Kidney glomerular epithelial cell (primary cell): ENCODE results near the gene LIPI.
"Not testable (repeated sequence)": the region's sequence is repeated elsewhere in the genome, so short reads cannot be mapped to it uniquely, and the experiment has no call there.

Experiments used
- DNase-seq: peaks from one replicate; lab custom pipeline; 2025; lab: John Stamatoyannopoulos, UW

The LIPI gene

GRCh38 chr21:14116080-14116481 lies 94.7 kb downstream of the LIPI start:
- DNase-seq = no peak

GRCh38 chr21:14115646-14116045 lies 95.1 kb downstream of the LIPI start:
- DNase-seq = no peak

- DNase-seq = no peak
Observed at GRCh38 chr21:14114251-14114650, 96.5 kb downstream of the LIPI start.

GRCh38 chr21:14104564-14104963 lies 106.2 kb downstream of the LIPI start:
- DNase-seq = not testable (repeated sequence)

GRCh38 chr21:14099570-14099969 lies 111.2 kb downstream of the LIPI start:
- no peak for DNase-seq

GRCh38 chr21:14097881-14098499 lies 112.8 kb downstream of the LIPI start:
- no peak for DNase-seq

- no peak for DNase-seq
Observed at GRCh38 chr21:14096577-14096976, 114.2 kb downstream of the LIPI start.

- DNase-seq = no peak
Observed at GRCh38 chr21:14096172-14096571, 114.6 kb downstream of the LIPI start.

- DNase-seq = no peak
Observed at GRCh38 chr21:14095056-14095455, 115.7 kb downstream of the LIPI start.

GRCh38 chr21:14092834-14093560 lies 117.8 kb downstream of the LIPI start:
- no peak for DNase-seq

GRCh38 chr21:14090184-14090583 lies 120.6 kb downstream of the LIPI start:
- DNase-seq = not testable (repeated sequence)

GRCh38 chr21:14088391-14088790 lies 122.4 kb downstream of the LIPI start:
- no peak for DNase-seq

GRCh38 chr21:14086553-14086952 lies 124.2 kb downstream of the LIPI start:
- DNase-seq = no peak

- DNase-seq = no peak
Observed at GRCh38 chr21:14084701-14085100, 126.1 kb downstream of the LIPI start.

- no peak for DNase-seq
Observed at GRCh38 chr21:14084068-14084501, 126.7 kb downstream of the LIPI start.

GRCh38 chr21:14080764-14081096 lies 130.0 kb downstream of the LIPI start:
- no peak for DNase-seq

GRCh38 chr21:14080040-14080763 lies 130.6 kb downstream of the LIPI start:
- no peak for DNase-seq

- no peak for DNase-seq
Observed at GRCh38 chr21:14078746-14079375, 131.9 kb downstream of the LIPI start.

GRCh38 chr21:14076143-14076806 lies 134.5 kb downstream of the LIPI start:
- DNase-seq = no peak

- DNase-seq = no peak
Observed at GRCh38 chr21:14075346-14076142, 135.2 kb downstream of the LIPI start.

GRCh38 chr21:14074177-14074576 lies 136.6 kb downstream of the LIPI start:
- no peak for DNase-seq
